ENCODE data around the gene STAC. TPM values are rescaled to one million over a fixed set of nuclear protein-coding genes. Genes with fewer than 3 reads are reported as not detected.

The STAC gene
- total RNA-seq, 1 donor from 2014 or later = 0.18 TPM

DNA sequence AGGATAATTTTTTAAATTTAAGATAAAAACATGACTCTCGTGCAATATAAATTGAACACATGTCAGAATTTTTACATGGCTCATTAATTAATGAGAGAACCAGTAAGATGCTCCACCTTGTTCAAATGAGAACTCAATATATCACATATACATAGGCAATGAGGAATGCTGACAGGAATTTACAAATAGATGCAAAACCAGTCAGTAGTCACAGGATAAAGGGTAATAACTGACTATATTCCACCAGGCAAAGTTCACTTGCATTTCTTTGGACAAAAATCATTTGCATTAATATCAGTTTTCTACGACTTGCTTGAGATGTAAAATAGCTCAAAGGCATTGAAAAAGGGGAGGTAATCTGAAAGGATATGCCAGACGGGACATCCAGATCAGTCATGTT is 139.4 kb downstream of the STAC start:
- no peaks in the 10 kb centered on the region for H3K27me3 Mint-ChIP-seq (ENCODE audit: unreplicated experiment)
- H3K27ac Mint-ChIP-seq (ENCODE audit: unreplicated experiment) = no peak overlapping the region
- H3K36me3 Mint-ChIP-seq (ENCODE audit: low read depth, unreplicated experiment) = no peaks in the 10 kb centered on the region
- no peak for DNase-seq (ENCODE audit: low spot score)
- H3K9me3 Mint-ChIP-seq (ENCODE audit: unreplicated experiment) = no peaks in the 10 kb centered on the region
- H3K4me1 Mint-ChIP-seq (ENCODE audit: unreplicated experiment) = no peaks in the 10 kb centered on the region
- no peak for TF ChIP-seq CTCF (IDR thresholded peaks at IDR 0.05; ENCODE audit: unreplicated experiment)
- no peak overlapping the region for H3K4me3 Mint-ChIP-seq (ENCODE audit: unreplicated experiment)

DNA sequence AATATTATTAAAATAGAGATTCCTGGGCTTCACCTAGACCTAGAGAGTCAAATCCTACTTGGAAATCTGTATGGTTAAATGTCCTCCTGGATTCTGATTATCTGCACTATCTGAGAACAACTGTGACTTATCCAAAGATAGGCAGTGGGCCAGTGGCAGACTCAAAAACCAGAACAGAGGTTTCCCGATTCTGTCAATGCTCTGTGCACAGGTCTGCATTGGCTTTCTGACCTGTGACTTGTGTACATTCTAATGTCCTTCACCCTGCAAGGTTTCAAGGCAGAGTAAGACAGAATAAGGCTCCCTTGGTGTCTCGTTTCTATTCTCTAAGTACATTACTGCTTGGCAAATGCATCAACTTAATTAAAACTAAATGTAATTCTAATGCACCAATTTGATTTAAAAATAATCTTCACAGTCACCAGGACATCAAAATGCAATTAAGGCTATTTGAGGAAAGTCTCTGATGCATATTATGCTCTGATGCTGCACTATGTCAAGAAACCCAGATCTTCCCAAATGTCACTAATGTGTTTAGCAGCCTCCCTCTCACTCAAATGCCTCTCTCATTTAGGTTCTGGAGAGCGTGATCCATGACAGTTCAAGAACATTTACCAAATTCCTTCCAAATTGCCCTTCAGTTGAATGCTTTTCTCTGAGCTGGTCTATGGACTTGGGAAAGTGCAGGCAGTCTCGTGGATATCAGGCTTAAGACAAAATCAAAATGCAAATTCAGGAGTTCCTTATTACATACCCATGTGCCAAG is 140.1 kb downstream of the STAC start:
- no peak for TF ChIP-seq CTCF (IDR thresholded peaks at IDR 0.05; ENCODE audit: unreplicated experiment)
- no peaks in the 10 kb centered on the region for H3K9me3 Mint-ChIP-seq (ENCODE audit: unreplicated experiment)
- H3K27me3 Mint-ChIP-seq (ENCODE audit: unreplicated experiment) = no peaks in the 10 kb centered on the region
- no peak for DNase-seq (ENCODE audit: low spot score)
- H3K4me1 Mint-ChIP-seq (ENCODE audit: unreplicated experiment) = no peaks in the 10 kb centered on the region
- no peaks in the 10 kb centered on the region for H3K36me3 Mint-ChIP-seq (ENCODE audit: low read depth, unreplicated experiment)
- H3K27ac Mint-ChIP-seq (ENCODE audit: unreplicated experiment) = no peak overlapping the region
- H3K4me3 Mint-ChIP-seq (ENCODE audit: unreplicated experiment) = no peak overlapping the region

DNA sequence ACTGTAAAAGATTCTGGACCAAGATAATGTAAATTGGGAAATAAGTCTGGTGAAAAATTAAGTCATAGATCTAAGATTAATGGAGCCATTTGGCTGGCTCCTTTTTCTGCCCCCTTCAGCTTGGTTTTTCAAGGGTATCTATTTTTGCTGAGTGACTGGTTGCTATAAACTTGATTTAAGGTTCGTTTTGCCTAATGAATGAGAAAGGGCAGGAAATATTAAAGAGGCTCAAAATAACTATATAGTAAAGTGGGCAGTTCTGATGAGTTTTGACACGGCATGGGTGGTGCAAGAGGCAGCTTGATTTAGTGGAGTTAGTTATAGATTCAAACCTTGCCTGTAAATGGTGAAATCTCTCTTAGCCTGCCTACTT is 140.7 kb downstream of the STAC start:
- Mint-ChIP-seq H3K27ac (ENCODE audit: unreplicated experiment) (no peak overlapping the region), H3K4me3 (ENCODE audit: unreplicated experiment) (no peak overlapping the region), H3K9me3 (ENCODE audit: unreplicated experiment) (no peaks in the 10 kb centered on the region), H3K4me1 (ENCODE audit: unreplicated experiment) (no peaks in the 10 kb centered on the region), H3K27me3 (ENCODE audit: unreplicated experiment) (no peaks in the 10 kb centered on the region), H3K36me3 (ENCODE audit: low read depth, unreplicated experiment) (no peaks in the 10 kb centered on the region)
- no peak for DNase-seq (ENCODE audit: low spot score)
- TF ChIP-seq CTCF (IDR thresholded peaks at IDR 0.05; ENCODE audit: unreplicated experiment) = no peak

DNA sequence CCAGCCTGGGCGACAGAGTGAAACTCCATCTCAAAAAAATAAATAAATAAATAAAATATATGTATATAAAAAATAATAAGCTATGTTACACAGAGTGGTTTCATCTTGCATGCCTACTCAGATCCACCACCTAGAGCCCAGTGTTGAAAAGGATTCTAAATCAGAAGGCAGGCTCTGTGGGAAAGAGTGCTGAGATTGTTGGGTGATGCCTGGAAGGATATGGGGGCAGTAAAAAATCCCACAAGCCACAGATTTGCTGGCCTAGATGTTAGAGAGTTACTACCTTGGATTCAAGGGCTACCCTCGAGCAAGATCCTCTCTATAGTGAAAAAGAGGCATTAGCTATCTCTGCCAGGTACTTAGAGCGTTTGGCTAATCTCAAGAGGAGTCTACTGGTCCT is 144.3 kb downstream of the STAC start:
- no peaks in the 10 kb centered on the region for H3K9me3 Mint-ChIP-seq (ENCODE audit: unreplicated experiment)
- DNase-seq (ENCODE audit: low spot score) = no peak
- H3K4me3 Mint-ChIP-seq (ENCODE audit: unreplicated experiment) = no peak overlapping the region
- H3K27ac Mint-ChIP-seq (ENCODE audit: unreplicated experiment) = no peak overlapping the region
- H3K4me1 Mint-ChIP-seq (ENCODE audit: unreplicated experiment) = peaks cover 6% of the 10 kb centered on the region
- H3K27me3 Mint-ChIP-seq (ENCODE audit: unreplicated experiment) = no peaks in the 10 kb centered on the region
- TF ChIP-seq CTCF (IDR thresholded peaks at IDR 0.05; ENCODE audit: unreplicated experiment) = no peak
- H3K36me3 Mint-ChIP-seq (ENCODE audit: low read depth, unreplicated experiment) = no peaks in the 10 kb centered on the region

DNA sequence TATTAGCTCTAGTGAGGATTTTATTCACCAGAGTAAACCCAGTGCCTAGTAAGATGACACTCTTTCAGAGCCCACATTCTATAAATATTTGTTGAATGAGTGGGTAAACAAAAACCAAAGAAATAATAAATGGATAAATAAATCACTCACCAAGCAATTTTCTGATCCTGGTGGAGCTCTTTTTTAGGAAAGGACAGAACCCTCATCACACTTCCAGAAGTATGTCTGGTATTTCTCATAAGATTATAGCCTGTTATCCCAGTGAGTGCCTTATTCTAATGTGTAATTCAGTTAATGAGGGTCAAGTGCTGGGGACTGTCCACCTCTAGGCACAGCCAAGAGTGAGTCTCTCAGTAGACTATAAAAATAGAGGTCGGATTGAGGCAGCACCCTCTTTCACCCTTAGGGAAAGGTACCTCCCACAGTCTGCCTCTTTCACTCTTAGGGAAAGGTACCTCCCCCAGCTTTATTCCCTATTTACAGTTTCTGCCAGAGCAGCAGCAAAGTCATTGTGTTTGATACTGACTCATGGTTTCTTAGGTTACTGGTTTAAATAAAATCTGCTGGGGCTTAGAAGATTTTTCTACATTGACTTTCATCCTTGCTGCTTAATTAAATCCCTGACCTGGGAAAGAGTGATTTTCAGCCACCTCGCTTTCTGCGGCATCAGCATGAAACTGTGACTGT is 145.0 kb downstream of the STAC start:
- no peak for TF ChIP-seq CTCF (IDR thresholded peaks at IDR 0.05; ENCODE audit: unreplicated experiment)
- Mint-ChIP-seq H3K27me3 (ENCODE audit: unreplicated experiment) (no peaks in the 10 kb centered on the region), H3K4me3 (ENCODE audit: unreplicated experiment) (no peak overlapping the region), H3K36me3 (ENCODE audit: low read depth, unreplicated experiment) (no peaks in the 10 kb centered on the region), H3K27ac (ENCODE audit: unreplicated experiment) (no peak overlapping the region), H3K4me1 (ENCODE audit: unreplicated experiment) (peaks cover 8% of the 10 kb centered on the region), H3K9me3 (ENCODE audit: unreplicated experiment) (no peaks in the 10 kb centered on the region)
- DNase-seq (ENCODE audit: low spot score) = no peak

Measured in endothelial cell (in vitro differentiated cells).